NCI-H2227 (cell line): ENCODE data around the gene OPTC.
"Not testable (repeated sequence)": the region's sequence is repeated elsewhere in the genome, so short reads cannot be mapped to it uniquely, and the experiment has no call there.

ENCODE experiments used
- DNase-seq: peaks from one replicate; lab custom pipeline; 2025; ENCODE audit not compliant: unreplicated experiment; lab: John Stamatoyannopoulos, UW

The OPTC gene

GRCh38 chr1:203465146-203465798, 28.7 kb upstream of the OPTC start:
- no peak for DNase-seq

DNA sequence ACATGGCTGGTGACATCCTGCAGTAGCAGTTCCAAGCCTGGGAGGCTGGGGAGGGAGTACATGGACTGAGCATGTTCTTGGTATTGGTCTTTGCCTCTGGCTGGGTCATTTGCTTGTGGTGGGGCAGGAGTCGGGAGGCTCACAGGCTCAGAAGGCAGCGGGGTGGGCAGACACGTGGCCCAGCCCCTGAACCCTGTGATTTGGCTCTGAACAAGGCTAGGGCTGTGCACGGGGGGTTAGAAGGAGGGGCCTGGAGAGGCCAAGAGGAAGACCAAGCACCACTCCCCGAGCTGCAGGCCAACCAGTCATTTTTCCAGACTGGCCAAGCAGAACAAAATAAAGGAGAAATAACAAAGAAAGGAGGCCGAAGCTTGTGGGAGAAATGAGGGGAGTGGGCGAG, 28.0 kb upstream of the OPTC start:
- DNase-seq = peak; percentile 58

DNA sequence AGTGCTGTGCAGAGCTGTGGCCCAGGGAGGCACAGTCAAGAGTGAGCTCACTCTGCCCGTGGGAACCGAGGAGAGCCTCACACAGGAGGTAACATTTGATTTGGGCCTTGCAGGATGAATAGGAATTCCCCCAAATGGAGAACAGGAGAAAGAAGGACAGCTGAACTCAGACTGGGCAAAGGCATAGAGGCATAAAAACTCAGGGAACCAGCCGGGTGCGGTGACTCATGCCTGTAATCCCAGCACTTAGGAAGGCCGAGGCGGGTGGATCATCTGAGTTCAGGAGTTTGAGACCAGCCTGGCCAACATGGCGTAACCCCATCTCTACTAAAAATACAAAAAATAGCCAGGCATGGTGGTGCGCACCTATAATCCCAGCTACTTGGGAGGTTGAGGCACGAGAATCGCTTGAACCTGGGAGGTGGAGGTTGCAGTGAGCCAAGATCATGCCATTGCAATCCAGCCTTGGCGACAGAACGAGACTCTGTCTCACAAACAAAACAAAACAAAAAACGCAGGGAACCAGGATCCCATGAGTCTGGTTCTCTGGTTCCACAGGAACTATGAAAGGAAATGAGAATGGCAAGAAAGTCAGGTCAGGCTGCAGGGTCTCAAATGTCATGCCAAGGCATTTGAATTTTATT, 26.9 kb upstream of the OPTC start:
- DNase-seq = not testable (repeated sequence)

GRCh38 chr1:203467550-203467921, 26.4 kb upstream of the OPTC start:
- DNase-seq = no peak

GRCh38 chr1:203468326-203468725, 25.6 kb upstream of the OPTC start:
- DNase-seq = no peak

GRCh38 chr1:203470240-203470639, 23.7 kb upstream of the OPTC start:
- no peak for DNase-seq

DNA sequence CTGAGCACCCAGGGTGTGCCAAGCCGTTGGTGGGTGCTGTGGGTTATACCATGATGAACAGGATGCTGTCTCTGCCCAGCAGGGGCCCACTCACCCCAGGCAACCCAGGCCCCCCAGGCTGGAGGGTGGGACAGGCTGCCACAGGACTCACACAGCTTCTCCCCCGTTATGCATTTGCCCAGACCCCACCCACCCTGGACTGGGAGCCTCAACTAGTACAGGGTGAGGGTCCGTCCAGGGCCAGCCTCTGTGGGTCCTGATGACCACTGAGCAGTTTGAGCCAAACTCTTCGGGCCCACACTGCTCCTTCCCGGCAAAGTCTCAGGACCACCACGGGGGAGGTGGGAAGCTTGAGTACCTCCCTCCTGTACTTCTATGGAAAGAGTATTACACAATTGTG, 22.1 kb upstream of the OPTC start:
- no peak for DNase-seq

GRCh38 chr1:203473281-203473680, 20.7 kb upstream of the OPTC start:
- DNase-seq = no peak

DNA sequence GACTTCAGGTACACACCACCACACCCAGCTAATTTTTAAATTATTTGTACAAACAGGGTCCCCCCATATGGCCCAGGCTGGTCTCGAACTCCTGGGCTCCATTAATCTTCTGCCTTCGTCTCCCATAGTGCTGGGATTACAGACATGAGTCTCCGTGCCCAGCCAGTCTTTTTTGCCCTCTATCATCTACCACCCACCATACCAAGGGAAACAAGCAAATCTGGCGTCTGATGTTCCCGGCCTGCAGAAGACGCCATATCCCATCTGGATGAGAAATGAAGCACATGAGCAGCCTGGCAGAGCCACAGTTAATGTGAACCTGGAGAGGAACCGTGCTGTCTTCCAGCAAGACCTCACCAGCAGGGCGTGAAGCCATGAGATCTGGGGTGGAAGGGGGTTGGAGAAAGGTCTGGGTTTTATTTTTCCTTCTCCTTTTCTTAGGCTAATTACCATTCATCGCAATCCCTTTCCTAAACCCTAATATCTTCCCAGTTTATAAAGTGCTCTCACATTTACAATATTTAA, 20.1 kb upstream of the OPTC start:
- no peak for DNase-seq

GRCh38 chr1:203475012-203475981, 18.7 kb upstream of the OPTC start, which contains the start of gene PRELP:
Gene PRELP, plus strand, starts transcription at chr1:203475806. Its CDS starts 7,379 bp downstream, at chr1:203483185.
- DNase-seq = peak; percentile 33

GRCh38 chr1:203476216-203476814, 17.6 kb upstream of the OPTC start:
- no peak for DNase-seq

GRCh38 chr1:203477748-203478147, 16.2 kb upstream of the OPTC start:
- DNase-seq = no peak

GRCh38 chr1:203478231-203478630, 15.7 kb upstream of the OPTC start:
- no peak for DNase-seq

- DNase-seq = no peak
Measured at GRCh38 chr1:203478986-203479385, 15.0 kb upstream of the OPTC start.

- DNase-seq = no peak
Measured at GRCh38 chr1:203479646-203480045, 14.3 kb upstream of the OPTC start.

GRCh38 chr1:203480084-203480483, 13.9 kb upstream of the OPTC start:
- DNase-seq = no peak

- peak; percentile 79 for DNase-seq
Measured at GRCh38 chr1:203480525-203481084, 13.3 kb upstream of the OPTC start.

DNA sequence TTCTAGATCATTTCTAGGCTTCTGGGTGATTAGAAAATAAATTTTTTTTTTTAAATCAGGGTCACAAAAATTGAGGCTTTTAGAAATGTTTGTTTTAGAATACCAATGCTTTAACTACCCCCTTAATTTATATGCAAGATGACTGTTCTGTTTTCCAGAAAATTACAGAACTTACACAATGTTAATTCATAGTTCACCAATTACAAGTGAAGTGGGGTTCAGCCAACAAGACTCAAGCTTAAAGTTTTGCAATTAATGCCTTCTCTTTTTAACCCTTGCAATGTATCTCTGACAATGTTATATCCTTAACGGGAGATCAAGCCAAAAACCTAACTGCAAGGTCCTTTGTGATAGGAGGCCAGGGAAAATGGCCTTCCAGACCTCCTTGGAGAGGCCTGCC, 12.8 kb upstream of the OPTC start:
- DNase-seq = no peak

- DNase-seq = no peak
Measured at GRCh38 chr1:203486618-203487370, 7.2 kb upstream of the OPTC start.

DNA sequence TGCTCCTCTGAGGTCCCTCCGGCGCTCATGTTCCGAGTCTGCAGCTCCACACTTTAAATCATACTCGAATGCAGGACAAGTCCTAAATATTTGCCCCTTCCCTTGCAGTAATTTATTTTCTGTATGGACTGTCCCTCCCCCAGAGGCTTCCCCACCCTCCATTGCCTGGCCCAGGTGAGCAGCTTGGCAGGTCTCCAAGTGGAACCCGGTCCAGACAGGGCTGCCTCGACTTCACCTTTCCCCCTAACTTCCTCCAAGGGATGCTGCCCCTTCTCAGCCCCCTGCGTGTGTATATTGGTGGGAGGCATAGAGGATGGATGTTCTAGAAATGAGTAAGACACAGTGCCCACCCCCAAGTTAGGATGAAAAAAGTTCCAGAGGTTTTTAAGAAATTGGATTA, 5.4 kb upstream of the OPTC start:
- no peak for DNase-seq
